ENCODE data around the gene HSPE1. TPM values are rescaled to one million over a fixed set of nuclear protein-coding genes. Genes with fewer than 3 reads are reported as not detected.
"Not testable (repeated sequence)": the region's sequence is repeated elsewhere in the genome, so short reads cannot be mapped to it uniquely, and the experiment has no call there.

HSPE1 gene
- total RNA-seq, 1 experiment from 2014 or later, result 363 TPM

GRCh38 chr2:197504512-197504911 lies 4.3 kb downstream of the HSPE1 start:
- Histone ChIP-seq H3K27me3 (replicated peaks) (no peaks in the 10 kb centered on the region), H3K9me3 (replicated peaks) (no peaks in the 10 kb centered on the region), H3K36me3 (peaks cover 61% of the 10 kb centered on the region), H3K27ac (no peak overlapping the region), H3K4me3 (no peak overlapping the region), H3K4me1 (replicated peaks) (peaks cover 11% of the 10 kb centered on the region)
- DNase-seq (ENCODE audit: low read depth in 1 of 2, low spot score in 2 of 2), result no peak

GRCh38 chr2:197506658-197507057 lies 6.5 kb downstream of the HSPE1 start:
- DNase-seq (ENCODE audit: low read depth in 1 of 2, low spot score in 2 of 2), result no peak
- Histone ChIP-seq H3K27ac (no peak overlapping the region), H3K27me3 (replicated peaks) (no peaks in the 10 kb centered on the region), H3K36me3 (peaks cover 50% of the 10 kb centered on the region), H3K9me3 (replicated peaks) (no peaks in the 10 kb centered on the region), H3K4me3 (no peak overlapping the region), H3K4me1 (replicated peaks) (peaks cover 7% of the 10 kb centered on the region)

DNA sequence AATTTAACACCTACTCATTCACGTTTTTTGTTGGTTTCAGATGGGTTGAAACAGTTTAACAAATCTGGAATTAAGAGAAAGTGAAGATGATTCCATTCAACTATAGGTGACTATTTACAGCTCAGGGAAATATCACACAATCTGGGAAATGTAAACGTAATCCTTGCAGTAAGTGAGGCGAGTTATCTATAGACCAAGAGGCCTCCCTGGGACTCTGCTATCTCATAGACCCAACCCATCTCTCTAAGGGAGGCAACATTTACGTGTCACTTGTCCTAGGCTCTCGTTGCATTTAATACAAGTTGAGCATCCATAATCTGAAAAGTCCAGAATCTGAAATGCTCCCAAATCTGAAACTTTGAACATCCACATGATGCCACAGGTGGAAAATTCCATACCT lies 13.7 kb downstream of the HSPE1 start:
- Histone ChIP-seq H3K4me3 (no peak overlapping the region), H3K9me3 (replicated peaks) (no peaks in the 10 kb centered on the region), H3K27me3 (replicated peaks) (no peaks in the 10 kb centered on the region), H3K4me1 (replicated peaks) (peaks cover 10% of the 10 kb centered on the region), H3K36me3 (peaks cover 6% of the 10 kb centered on the region), H3K27ac (no peak overlapping the region)
- DNase-seq (ENCODE audit: low read depth in 1 of 2, low spot score in 2 of 2), result no peak

- no peak overlapping the region; the same call in 1 of the 2 replicates for H3K4me3 ChIP-seq
- no peaks in the 10 kb centered on the region for H3K9me3 ChIP-seq (replicated peaks)
- peaks cover 10% of the 10 kb centered on the region for H3K4me1 ChIP-seq (replicated peaks)
- peak overlapping the region; percentile 25; the same call in 1 of the 2 replicates for H3K27ac ChIP-seq
- DNase-seq (ENCODE audit: low read depth in 1 of 2, low spot score in 2 of 2), result no peak
- peaks cover 6% of the 10 kb centered on the region for H3K36me3 ChIP-seq
- H3K27me3 ChIP-seq (replicated peaks), result no peaks in the 10 kb centered on the region
Measured at GRCh38 chr2:197514754-197515153, 14.6 kb downstream of the HSPE1 start.

- Histone ChIP-seq H3K9me3 (replicated peaks) (no peaks in the 10 kb centered on the region), H3K4me1 (replicated peaks) (peaks cover 10% of the 10 kb centered on the region)
Measured at GRCh38 chr2:197515315-197515738, 15.1 kb downstream of the HSPE1 start.

DNA sequence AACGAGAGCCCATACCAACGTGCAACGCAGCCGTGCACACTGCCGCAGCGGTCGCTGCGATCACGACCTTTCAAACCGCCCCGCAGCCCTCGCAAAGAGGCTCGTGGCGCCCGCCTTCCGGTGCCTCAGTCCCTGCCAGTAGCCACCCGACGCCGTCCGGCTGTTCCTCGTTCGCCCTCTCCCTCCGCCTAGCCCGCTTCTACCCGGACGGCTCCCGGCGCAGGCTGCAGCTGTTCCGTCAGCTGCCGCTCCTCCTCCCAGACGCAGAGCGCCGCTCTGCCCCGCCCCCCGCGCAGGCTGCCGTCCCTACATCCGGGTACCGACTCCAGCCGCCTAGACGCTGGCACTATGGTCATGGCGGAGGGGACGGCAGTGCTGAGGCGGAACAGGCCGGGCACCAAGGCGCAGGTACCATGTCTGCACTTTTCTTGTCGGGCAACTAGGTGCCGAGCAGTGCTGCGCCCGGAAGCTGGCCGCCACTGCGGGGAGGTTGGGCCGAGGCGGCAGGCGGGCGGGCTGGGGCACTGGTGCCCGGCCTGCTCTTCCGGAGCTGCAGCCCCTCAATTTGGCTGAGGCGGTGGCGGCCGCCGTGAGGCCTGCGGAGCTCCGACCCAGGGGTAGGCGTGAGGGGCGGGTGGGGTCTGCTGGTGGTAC lies 15.7 kb downstream of the HSPE1 start, which contains the start of gene MOB4:
TSS of gene MOB4 (plus strand) at position 328 of the 654 bp plus-strand sequence. CDS start at position 349, 21 bp downstream.
- H3K4me3 ChIP-seq, result peak within 1 kb of the TSS; percentile 84
- peaks cover 6% of the 10 kb centered on the region for H3K36me3 ChIP-seq
- H3K9me3 ChIP-seq (replicated peaks), result no peaks in the 10 kb centered on the region
- peaks cover 10% of the 10 kb centered on the region for H3K4me1 ChIP-seq (replicated peaks)
- H3K27me3 ChIP-seq (replicated peaks), result no peaks in the 10 kb centered on the region
- DNase-seq (ENCODE audit: low read depth in 1 of 2, low spot score in 2 of 2), result peak; percentile 97 to 98
- H3K27ac ChIP-seq, result peak within 1 kb of the TSS; percentile 53

More at GRCh38 chr2:197515315-197515738, 15.1 kb downstream of the HSPE1 start:
- no peak for DNase-seq (ENCODE audit: low read depth in 1 of 2, low spot score in 2 of 2)
- peak overlapping the region; percentile 84 for H3K4me3 ChIP-seq
- H3K27ac ChIP-seq, result peak overlapping the region; percentile 25
- no peaks in the 10 kb centered on the region for H3K27me3 ChIP-seq (replicated peaks)
- H3K36me3 ChIP-seq, result peaks cover 6% of the 10 kb centered on the region

GRCh38 chr2:197516393-197516761 lies 16.2 kb downstream of the HSPE1 start:
- H3K36me3 ChIP-seq, result peaks cover 6% of the 10 kb centered on the region
- no peaks in the 10 kb centered on the region for H3K9me3 ChIP-seq (replicated peaks)
- no peaks in the 10 kb centered on the region for H3K27me3 ChIP-seq (replicated peaks)
- H3K4me1 ChIP-seq (replicated peaks), result peaks cover 10% of the 10 kb centered on the region
- peak in 1 of 2 experiments; percentile 44 for DNase-seq (ENCODE audit: low read depth in 1 of 2, low spot score in 2 of 2)
- peak overlapping the region; percentile 84 for H3K4me3 ChIP-seq
- H3K27ac ChIP-seq, result peak overlapping the region; percentile 53

- peaks cover 10% of the 10 kb centered on the region for H3K4me1 ChIP-seq (replicated peaks)
- no peaks in the 10 kb centered on the region for H3K9me3 ChIP-seq (replicated peaks)
- H3K36me3 ChIP-seq, result peaks cover 6% of the 10 kb centered on the region
- H3K27ac ChIP-seq, result no peak overlapping the region
- H3K4me3 ChIP-seq, result peak overlapping the region; percentile 84
- DNase-seq (ENCODE audit: low read depth in 1 of 2, low spot score in 2 of 2), result no peak
- no peaks in the 10 kb centered on the region for H3K27me3 ChIP-seq (replicated peaks)
Measured at GRCh38 chr2:197517150-197517549, 17.0 kb downstream of the HSPE1 start.

- Histone ChIP-seq H3K36me3 (peaks cover 71% of the 10 kb centered on the region), H3K27me3 (replicated peaks) (no peaks in the 10 kb centered on the region)
- DNase-seq (ENCODE audit: low read depth in 1 of 2, low spot score in 2 of 2), result no peak
Measured at GRCh38 chr2:197538412-197538811, 38.2 kb downstream of the HSPE1 start.

DNA sequence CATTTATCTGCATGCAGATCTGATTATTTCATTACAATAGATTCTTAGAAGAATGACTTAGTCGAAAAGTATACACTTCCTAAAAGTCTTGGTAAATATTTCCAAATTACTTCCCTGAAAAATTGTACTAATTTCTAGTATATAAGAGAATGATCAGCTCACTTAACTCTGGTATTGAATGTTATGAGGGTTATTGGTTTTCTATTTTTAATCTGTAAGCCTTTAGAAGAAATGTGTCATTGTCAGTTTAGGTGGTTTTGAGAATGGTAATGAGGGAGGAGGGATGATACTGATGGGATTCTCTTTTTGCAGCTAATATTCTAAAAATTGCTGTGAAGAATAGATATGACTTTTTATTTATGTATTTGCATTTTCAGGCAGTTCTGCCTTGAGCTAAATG lies 39.6 kb downstream of the HSPE1 start:
- H3K27ac ChIP-seq, result no peak overlapping the region
- peaks cover 80% of the 10 kb centered on the region for H3K36me3 ChIP-seq
- DNase-seq (ENCODE audit: low read depth in 1 of 2, low spot score in 2 of 2), result no peak
- H3K4me1 ChIP-seq (replicated peaks), result no peaks in the 10 kb centered on the region
- H3K9me3 ChIP-seq (replicated peaks), result no peaks in the 10 kb centered on the region
- H3K27me3 ChIP-seq (replicated peaks), result no peaks in the 10 kb centered on the region
- no peak overlapping the region for H3K4me3 ChIP-seq

More at GRCh38 chr2:197538412-197538811, 38.2 kb downstream of the HSPE1 start:
- H3K27ac ChIP-seq, result no peak overlapping the region
- H3K4me3 ChIP-seq, result no peak overlapping the region
- no peaks in the 10 kb centered on the region for H3K9me3 ChIP-seq (replicated peaks)
- H3K4me1 ChIP-seq (replicated peaks), result no peaks in the 10 kb centered on the region

DNA sequence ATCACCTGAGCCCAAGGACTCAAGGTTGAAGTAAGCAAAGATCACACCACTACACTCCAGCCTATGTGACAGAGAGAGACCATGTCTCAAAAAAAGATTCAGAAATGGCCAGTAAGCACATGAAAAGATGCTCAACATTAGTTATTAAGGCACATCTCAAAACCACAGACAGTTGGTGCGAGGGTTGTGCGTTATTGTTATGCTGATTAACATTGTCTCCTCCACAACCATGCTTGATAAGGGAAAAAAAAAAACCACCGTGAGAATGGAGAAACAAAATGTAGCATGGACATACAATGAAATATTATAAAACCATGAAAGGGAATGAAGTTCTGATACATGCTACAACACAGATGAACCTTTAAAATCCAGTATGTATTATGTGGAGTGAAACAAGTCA lies 43.0 kb downstream of the HSPE1 start:
- Histone ChIP-seq H3K27ac (no peak overlapping the region), H3K9me3 (replicated peaks) (no peaks in the 10 kb centered on the region), H3K36me3 (peaks cover 73% of the 10 kb centered on the region), H3K27me3 (replicated peaks) (no peaks in the 10 kb centered on the region), H3K4me1 (replicated peaks) (no peaks in the 10 kb centered on the region), H3K4me3 (no peak overlapping the region)
- DNase-seq (ENCODE audit: low read depth in 1 of 2, low spot score in 2 of 2), result no peak

GRCh38 chr2:197547163-197547900 lies 47.2 kb downstream of the HSPE1 start:
- H3K36me3 ChIP-seq, result peaks cover 57% of the 10 kb centered on the region
- no peaks in the 10 kb centered on the region for H3K9me3 ChIP-seq (replicated peaks)
- H3K4me1 ChIP-seq (replicated peaks), result no peaks in the 10 kb centered on the region
- DNase-seq (ENCODE audit: low read depth in 1 of 2, low spot score in 2 of 2), result no peak
- H3K4me3 ChIP-seq, result no peak overlapping the region
- H3K27ac ChIP-seq, result no peak overlapping the region
- no peaks in the 10 kb centered on the region for H3K27me3 ChIP-seq (replicated peaks)

GRCh38 chr2:197548582-197548981 lies 48.4 kb downstream of the HSPE1 start:
- no peak overlapping the region for H3K27ac ChIP-seq
- H3K9me3 ChIP-seq (replicated peaks), result no peaks in the 10 kb centered on the region
- no peak for DNase-seq (ENCODE audit: low read depth in 1 of 2, low spot score in 2 of 2)
- peaks cover 54% of the 10 kb centered on the region for H3K36me3 ChIP-seq
- no peaks in the 10 kb centered on the region for H3K27me3 ChIP-seq (replicated peaks)
- H3K4me3 ChIP-seq, result no peak overlapping the region
- no peaks in the 10 kb centered on the region for H3K4me1 ChIP-seq (replicated peaks)

DNA sequence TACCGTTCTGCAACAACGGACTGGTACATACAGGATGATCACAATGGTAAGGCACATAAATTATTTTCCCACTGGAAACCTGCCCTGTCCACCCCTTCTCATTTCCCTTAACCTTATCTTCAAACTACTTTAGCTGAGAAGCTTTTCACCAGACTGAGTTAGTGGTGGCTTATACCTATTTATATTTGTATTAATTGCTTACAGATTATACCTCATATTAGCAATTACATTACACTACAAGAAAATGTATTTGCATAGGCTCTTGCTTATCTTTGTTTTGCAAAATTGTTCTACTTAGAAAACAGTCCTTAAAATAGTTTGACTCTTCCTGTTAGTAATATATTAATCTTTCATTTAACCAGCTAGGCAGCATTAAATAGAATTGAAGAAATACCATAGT lies 51.1 kb downstream of the HSPE1 start:
- not testable (repeated sequence) for H3K27ac ChIP-seq; DNase-seq (ENCODE audit: low read depth in 1 of 2, low spot score in 2 of 2); H3K4me1 ChIP-seq (replicated peaks); H3K27me3 ChIP-seq (replicated peaks); H3K9me3 ChIP-seq (replicated peaks); H3K4me3 ChIP-seq
- peaks cover 55% of the 10 kb centered on the region for H3K36me3 ChIP-seq

Measured in SJSA1 (cell line).